Peyer's patch (tissue), 4 donors: ENCODE measurements around the gene NFIB.

Source experiments
- CTCF ChIP-seq, 6 experiments: fragments of 450-650 bp in 4 of 6; fragments of 200-600 bp in 2 of 6; sonication (generic) in 1 of 6; IDR thresholded peaks; one replicate each; pipeline ENCODE4 v1.5.1; 2017 to 2019; ENCODE audit warnings: antibody characterized with exemption in 6 of 6, mild to moderate bottlenecking in 3 of 6, moderate library complexity in 1 of 6
- POLR2A ChIP-seq, 2 donors: fragments of 450-650 bp; IDR thresholded peaks; one replicate each; pipeline ENCODE4 v1.5.1; 2017; ENCODE audit warnings: antibody characterized with exemption in 2 of 2, mild to moderate bottlenecking in 2 of 2, moderate library complexity in 2 of 2

- TF ChIP-seq CTCF (IDR thresholded peaks at IDR 0.05) = no peak
- TF ChIP-seq POLR2A (IDR thresholded peaks at IDR 0.05) = no peak
Measured at GRCh38 chr9:14191512-14191911, 122.4 kb downstream of the NFIB start.
